Naive thymus-derived CD4-positive, alpha-beta T cell (primary cell): ENCODE measurements around the gene GOLPH3L. TPM values are rescaled to one million over a fixed set of nuclear protein-coding genes. Genes with fewer than 3 reads are reported as not detected.
A peak's percentile ranks its signal among the peaks of the same experiment; 100 is the strongest.
"Not testable (repeated sequence)": the region's sequence is repeated elsewhere in the genome, so short reads cannot be mapped to it uniquely, and the experiment has no call there.

Experiments used
- ATAC-seq: fragments of 150-1000 bp; cut with Tn5 transposase; 2 replicates; pipeline ENCODE4 v1.10.0; 2021; ENCODE audit warnings: mild to moderate bottlenecking, moderate library complexity
- CTCF ChIA-PET: fragments of 350-600 bp; sonication (Branson Sonifier 250); formaldehyde crosslinking; loops from one replicate; lab custom pipeline; 2021; ENCODE audit warnings: antibody characterized with exemption; lab: Charles Lee
- POLR2A ChIA-PET: fragments of 350-600 bp; sonication (Branson Sonifier 250); formaldehyde crosslinking; loops from one replicate; lab custom pipeline; 2021; ENCODE audit warnings: antibody characterized with exemption, inconsistent platforms; lab: Charles Lee
- DNase-seq, 9 donors: peaks; one replicate each; pipeline versions ENCODE4 v3.0.0 to v3.0.0-alpha.2; 2020 to 2022; ENCODE audit warnings: mixed read lengths in 1 of 9
- H3K27ac ChIP-seq: one replicate; pipeline ENCODE4 v1.7.0; 2013; ENCODE audit warnings: mild to moderate bottlenecking, low read depth, low read length, moderate library complexity
- H3K27me3 ChIP-seq, 2 donors: one replicate each; pipeline ENCODE4 v1.7.0; 2013; ENCODE audit warnings: low read length in 2 of 2, mild to moderate bottlenecking in 2 of 2, moderate library complexity in 2 of 2; ENCODE audit not compliant: control insufficient read depth in 2 of 2, insufficient read depth in 2 of 2
- H3K36me3 ChIP-seq, 3 experiments: 1 replicate in 2 of 3; 2 replicates in 1 of 3; pipeline ENCODE4 v1.7.0; 2013; ENCODE audit warnings: low read length in 3 of 3, mild to moderate bottlenecking in 3 of 3, moderate library complexity in 1 of 3; ENCODE audit not compliant: insufficient read depth in 3 of 3, control insufficient read depth in 2 of 3
- H3K4me1 ChIP-seq, 2 donors: one replicate each; pipeline ENCODE4 v1.7.0; 2013; ENCODE audit warnings: low read length in 2 of 2, mild to moderate bottlenecking in 2 of 2, moderate library complexity in 1 of 2; ENCODE audit not compliant: control insufficient read depth in 2 of 2, insufficient read depth in 2 of 2
- H3K4me3 ChIP-seq: 2 replicates; pipeline ENCODE4 v1.7.0; 2013; ENCODE audit warnings: mild to moderate bottlenecking, low read length
- H3K9me3 ChIP-seq, 3 experiments: 1 replicate in 2 of 3; 2 replicates in 1 of 3; pipeline ENCODE4 v1.7.0; 2013; ENCODE audit warnings: low read length in 3 of 3; ENCODE audit not compliant: control insufficient read depth in 2 of 3
- H3K27ac Mint-ChIP-seq, 9 donors: one replicate each; pipeline ENCODE4 v1.8.0; 2020 to 2022; ENCODE audit warnings: mixed read lengths in 9 of 9, mild to moderate bottlenecking in 8 of 9, moderate library complexity in 5 of 9, inconsistent platforms in 2 of 9
- H3K27me3 Mint-ChIP-seq, 5 donors: one replicate each; pipeline ENCODE4 v1.8.0; 2021 to 2022; ENCODE audit warnings: mixed read lengths in 5 of 5, mild to moderate bottlenecking in 1 of 5
- H3K36me3 Mint-ChIP-seq, 5 donors: one replicate each; pipeline ENCODE4 v1.8.0; 2020 to 2022; ENCODE audit warnings: mixed read lengths in 5 of 5, mild to moderate bottlenecking in 3 of 5, inconsistent platforms in 1 of 5
- H3K4me1 Mint-ChIP-seq, 7 donors: one replicate each; pipeline ENCODE4 v1.8.0; 2020 to 2022; ENCODE audit warnings: mixed read lengths in 7 of 7, mild to moderate bottlenecking in 3 of 7, inconsistent platforms in 1 of 7
- H3K4me3 Mint-ChIP-seq, 10 donors: one replicate each; pipeline ENCODE4 v1.8.0; 2020 to 2022; ENCODE audit warnings: mild to moderate bottlenecking in 10 of 10, mixed read lengths in 10 of 10, moderate library complexity in 6 of 10, inconsistent platforms in 2 of 10
- H3K9me3 Mint-ChIP-seq, 11 donors: one replicate each; pipeline ENCODE4 v1.8.0; 2020 to 2022; ENCODE audit warnings: mixed read lengths in 11 of 11, mild to moderate bottlenecking in 4 of 11, inconsistent platforms in 1 of 11, moderate library complexity in 1 of 11
- intact Hi-C, 2 donors: fragments of 100-400 bp; cut with micrococcal nuclease; formaldehyde crosslinking; loops; one replicate each; pipeline ENCODE4 v1.15.1; 2023
- polyA plus RNA-seq, 2 donors: library from polyadenylated mRNA; unstranded; fragments of 300-500 nt; fragmentation: Illumina TruSeq; gene quantifications; one replicate each; pipeline ENCODE4 v1.2.3, GENCODE V29; 2021
- total RNA-seq, 6 experiments: library from RNA in 5 of 6; stranded (reverse) in 5 of 6; gene quantifications; 1 replicate in 5 of 6; 2 replicates in 1 of 6; pipeline ENCODE4 v1.2.3 and lab custom pipeline; 2021 to 2026

The GOLPH3L gene
- total and polyA plus RNA-seq, 7 experiments from 2014 or later, result 8.7 to 32.1 (median 23.6) TPM

GRCh38 chr1:150709031-150709430 is 12.1 kb upstream of the GOLPH3L start:
- H3K4me1 ChIP-seq, intact Hi-C loops, H3K27ac ChIP-seq, H3K36me3 Mint-ChIP-seq, CTCF ChIA-PET, POLR2A ChIA-PET, ATAC-seq, H3K27ac Mint-ChIP-seq, H3K9me3 ChIP-seq, H3K4me1 Mint-ChIP-seq, DNase-seq, H3K27me3 ChIP-seq, H3K4me3 ChIP-seq, H3K36me3 ChIP-seq, H3K4me3 Mint-ChIP-seq, H3K9me3 Mint-ChIP-seq: not testable (repeated sequence)
- peaks cover 0 to 33% (median 0%) of the 10 kb centered on the region in 5 donors for H3K27me3 Mint-ChIP-seq

GRCh38 chr1:150708595-150708994 is 11.6 kb upstream of the GOLPH3L start:
- ChIA-PET POLR2A (no interaction called here), CTCF (no interaction called here)
- Histone ChIP-seq H3K9me3 (no peaks in the 10 kb centered on the region), H3K27ac (no peak overlapping the region), H3K27me3 (no peaks in the 10 kb centered on the region), H3K36me3 (no peaks in the 10 kb centered on the region), H3K4me1 (no peaks in the 10 kb centered on the region), H3K4me3 (no peak overlapping the region)
- Mint-ChIP-seq H3K27me3 (peaks cover 0 to 36% (median 0%) of the 10 kb centered on the region in 5 donors), H3K27ac (no peak overlapping the region), H3K4me3 (no peak overlapping the region), H3K36me3 (no peaks in the 10 kb centered on the region), H3K4me1 (no peaks in the 10 kb centered on the region), H3K9me3 (no peaks in the 10 kb centered on the region)
- DNase-seq (no peak), ATAC-seq (no peak)
- intact Hi-C loops, result no loop called here

GRCh38 chr1:150706091-150706490 is 9.1 kb upstream of the GOLPH3L start:
- DNase-seq, result no peak
- intact Hi-C loops, result no loop called here
- H3K27ac ChIP-seq, result no peak overlapping the region
- Mint-ChIP-seq H3K36me3 (no peaks in the 10 kb centered on the region), H3K27ac (no peak overlapping the region), H3K27me3 (peaks cover 0 to 51% (median 0%) of the 10 kb centered on the region in 5 donors), H3K9me3 (no peaks in the 10 kb centered on the region), H3K4me1 (no peaks in the 10 kb centered on the region), H3K4me3 (no peak overlapping the region)
- H3K27me3 ChIP-seq, result no peaks in the 10 kb centered on the region
- H3K4me3 ChIP-seq, result no peak overlapping the region
- POLR2A ChIA-PET, result interaction anchor here (0.6 kb wide), 1 partner anchor 19 kb away, joined by 10 read pairs; no protein-coding TSS in a partner anchor
- no peaks in the 10 kb centered on the region for H3K9me3 ChIP-seq
- ATAC-seq, result no peak
- CTCF ChIA-PET, result no interaction called here
- no peaks in the 10 kb centered on the region for H3K36me3 ChIP-seq
- H3K4me1 ChIP-seq, result no peaks in the 10 kb centered on the region

GRCh38 chr1:150703427-150703826 is 6.5 kb upstream of the GOLPH3L start:
- Histone ChIP-seq H3K36me3 (no peaks in the 10 kb centered on the region), H3K4me3 (no peak overlapping the region), H3K27me3 (no peaks in the 10 kb centered on the region), H3K9me3 (no peaks in the 10 kb centered on the region), H3K27ac (no peak overlapping the region), H3K4me1 (no peaks in the 10 kb centered on the region)
- Mint-ChIP-seq H3K4me1 (peaks cover 0 to 6% (median 0%) of the 10 kb centered on the region in 7 donors), H3K4me3 (no peak overlapping the region), H3K9me3 (no peaks in the 10 kb centered on the region), H3K27ac (no peak overlapping the region), H3K27me3 (peaks cover 0 to 51% (median 0%) of the 10 kb centered on the region in 5 donors), H3K36me3 (no peaks in the 10 kb centered on the region)
- DNase-seq (no peak), ATAC-seq (no peak)
- CTCF ChIA-PET, result no interaction called here
- POLR2A ChIA-PET, result interaction anchor here (0.6 kb wide), 1 partner anchor 137 kb away, joined by 3 read pairs; no protein-coding TSS in a partner anchor
- intact Hi-C loops, result no loop called here

- peaks cover 0 to 2% (median 0%) of the 10 kb centered on the region in 11 donors for H3K9me3 Mint-ChIP-seq
- H3K36me3 Mint-ChIP-seq, result peaks cover 0 to 18% (median 8%) of the 10 kb centered on the region in 5 donors
- H3K9me3 ChIP-seq, result no peaks in the 10 kb centered on the region
- peaks cover 0 to 11% (median 0%) of the 10 kb centered on the region in 5 donors for H3K27me3 Mint-ChIP-seq
- peaks cover 13 to 51% (median 43%) of the 10 kb centered on the region in 7 donors for H3K4me1 Mint-ChIP-seq
- H3K27ac Mint-ChIP-seq, result peak overlapping the region; percentile 81 to 99 (median 95)
- H3K27me3 ChIP-seq, result no peaks in the 10 kb centered on the region
- intact Hi-C loops, result loop anchor here (2.0 to 10.0 kb wide), 10 partner anchors 68 to 461 kb away; partner anchors contain the start of genes CTSS (in 2 of the 2), SETDB1 (in 2 of the 2), ANP32E (in 1 of the 2) and RPRD2 (in 1 of the 2)
- peak overlapping the region; percentile 82 for H3K27ac ChIP-seq
- CTCF ChIA-PET, result interaction anchor here (1.2 to 2.1 kb wide), 3 partner anchors 10 to 137 kb away, joined by 3 to 5 read pairs (median 5); no protein-coding TSS in a partner anchor
- peak overlapping the region; percentile 73 for H3K4me3 ChIP-seq
- H3K4me1 ChIP-seq, result peaks cover 4 to 11% of the 10 kb centered on the region in 2 donors
- POLR2A ChIA-PET, result interaction anchor here (0.7 to 2.8 kb wide), 13 partner anchors 10 to 809 kb away, joined by 3 to 14 read pairs (median 7); partner anchors contain the start of genes CTSS, ECM1, ENSA and MCL1
- peak overlapping the region; percentile 91 to 100 (median 98) for H3K4me3 Mint-ChIP-seq
- peaks cover 0 to 8% (median 0%) of the 10 kb centered on the region in 3 experiments for H3K36me3 ChIP-seq
- ATAC-seq, result no peak
- peak in 2 of 9 donors; percentile 0 to 1 for DNase-seq
These were observed 364 bp downstream of the GOLPH3L start for GRCh38 chr1:150696590-150696989.

GRCh38 chr1:150696162-150696561 is 792 bp downstream of the GOLPH3L start:
- peaks cover 0 to 8% (median 0%) of the 10 kb centered on the region in 3 experiments for H3K36me3 ChIP-seq
- DNase-seq (peak in 2 of 9 donors; percentile 2 to 3), ATAC-seq (no peak)
- no peaks in the 10 kb centered on the region for H3K27me3 ChIP-seq
- H3K27ac ChIP-seq, result peak overlapping the region; percentile 53
- peaks cover 0 to 21% (median 12%) of the 10 kb centered on the region in 5 donors for H3K36me3 Mint-ChIP-seq
- H3K9me3 ChIP-seq, result no peaks in the 10 kb centered on the region
- peaks cover 15 to 55% (median 47%) of the 10 kb centered on the region in 7 donors for H3K4me1 Mint-ChIP-seq
- intact Hi-C loops, result loop anchor here (2.0 to 10.0 kb wide), 10 partner anchors 69 to 461 kb away; partner anchors contain the start of genes CTSS (in 2 of the 2), SETDB1 (in 2 of the 2), ANP32E (in 1 of the 2) and RPRD2 (in 1 of the 2)
- peak overlapping the region; percentile 74 to 97 (median 89) for H3K27ac Mint-ChIP-seq
- H3K4me3 Mint-ChIP-seq, result peak overlapping the region; percentile 66 to 100 (median 98)
- no peak overlapping the region for H3K4me3 ChIP-seq
- peaks cover 0 to 9% (median 0%) of the 10 kb centered on the region in 5 donors for H3K27me3 Mint-ChIP-seq
- ChIA-PET POLR2A (interaction anchor here (1.0 to 2.8 kb wide), 5 partner anchors 69 to 809 kb away, joined by 3 to 14 read pairs (median 7); partner anchors contain the start of genes CTSS and MCL1), CTCF (interaction anchor here (0.6 to 2.1 kb wide), 4 partner anchors 10 to 136 kb away, joined by 3 to 5 read pairs (median 4); no protein-coding TSS in a partner anchor)
- H3K4me1 ChIP-seq, result peaks cover 4 to 11% of the 10 kb centered on the region in 2 donors
- H3K9me3 Mint-ChIP-seq, result peaks cover 0 to 2% (median 0%) of the 10 kb centered on the region in 11 donors
